ENCODE measurements around the gene NTRK2. TPM values are rescaled to one million over a fixed set of nuclear protein-coding genes. Genes with fewer than 3 reads are reported as not detected.

Gene NTRK2
- total RNA-seq, 1 donor from 2014 or later = 0.02 TPM

- no peak for DNase-seq (ENCODE audit: low spot score)
- Mint-ChIP-seq H3K9me3 (peaks cover 9% of the 10 kb centered on the region), H3K27me3 (ENCODE audit: insufficient read depth, low read depth) (peaks cover 5% of the 10 kb centered on the region), H3K4me3 (no peak overlapping the region), H3K36me3 (no peaks in the 10 kb centered on the region), H3K27ac (no peak overlapping the region), H3K4me1 (peaks cover 22% of the 10 kb centered on the region)
- Histone ChIP-seq H4K20me1 (ENCODE audit: low read depth) (no peaks in the 10 kb centered on the region), H3F3A (ENCODE audit: low read depth) (no peaks in the 10 kb centered on the region), H3K27ac (no peak overlapping the region), H3K4me3 (no peak overlapping the region), H3K27me3 (no peaks in the 10 kb centered on the region), H3K9me3 (ENCODE audit: low read depth) (no peaks in the 10 kb centered on the region), H2AFZ (replicated peaks) (no peak overlapping the region), H3K4me2 (no peak overlapping the region), H3K79me2 (ENCODE audit: low read depth) (no peaks in the 10 kb centered on the region), H3K9ac (no peak overlapping the region), H3K4me1 (peaks cover 8% of the 10 kb centered on the region), H3K36me3 (no peaks in the 10 kb centered on the region)
- TF ChIP-seq EZH2 (IDR thresholded peaks at IDR 0.05) = no peak
- TF ChIP-seq, protein P1, sequence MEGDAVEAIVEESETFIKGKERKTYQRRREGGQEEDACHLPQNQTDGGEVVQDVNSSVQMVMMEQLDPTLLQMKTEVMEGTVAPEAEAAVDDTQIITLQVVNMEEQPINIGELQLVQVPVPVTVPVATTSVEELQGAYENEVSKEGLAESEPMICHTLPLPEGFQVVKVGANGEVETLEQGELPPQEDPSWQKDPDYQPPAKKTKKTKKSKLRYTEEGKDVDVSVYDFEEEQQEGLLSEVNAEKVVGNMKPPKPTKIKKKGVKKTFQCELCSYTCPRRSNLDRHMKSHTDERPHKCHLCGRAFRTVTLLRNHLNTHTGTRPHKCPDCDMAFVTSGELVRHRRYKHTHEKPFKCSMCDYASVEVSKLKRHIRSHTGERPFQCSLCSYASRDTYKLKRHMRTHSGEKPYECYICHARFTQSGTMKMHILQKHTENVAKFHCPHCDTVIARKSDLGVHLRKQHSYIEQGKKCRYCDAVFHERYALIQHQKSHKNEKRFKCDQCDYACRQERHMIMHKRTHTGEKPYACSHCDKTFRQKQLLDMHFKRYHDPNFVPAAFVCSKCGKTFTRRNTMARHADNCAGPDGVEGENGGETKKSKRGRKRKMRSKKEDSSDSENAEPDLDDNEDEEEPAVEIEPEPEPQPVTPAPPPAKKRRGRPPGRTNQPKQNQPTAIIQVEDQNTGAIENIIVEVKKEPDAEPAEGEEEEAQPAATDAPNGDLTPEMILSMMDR (IDR thresholded peaks at IDR 0.05) = no peak
- no peak for TF ChIP-seq EZH2phosphoT487 (IDR thresholded peaks at IDR 0.05)
These were observed 326.5 kb downstream of the NTRK2 start for GRCh38 chr9:84996029-84996428.

GRCh38 chr9:84996716-84997115 is 327.2 kb downstream of the NTRK2 start:
- H3K27me3 Mint-ChIP-seq (ENCODE audit: insufficient read depth, low read depth) = peaks cover 5% of the 10 kb centered on the region
- H3K27ac ChIP-seq = no peak overlapping the region
- peaks cover 15% of the 10 kb centered on the region for H3K4me1 Mint-ChIP-seq

DNA sequence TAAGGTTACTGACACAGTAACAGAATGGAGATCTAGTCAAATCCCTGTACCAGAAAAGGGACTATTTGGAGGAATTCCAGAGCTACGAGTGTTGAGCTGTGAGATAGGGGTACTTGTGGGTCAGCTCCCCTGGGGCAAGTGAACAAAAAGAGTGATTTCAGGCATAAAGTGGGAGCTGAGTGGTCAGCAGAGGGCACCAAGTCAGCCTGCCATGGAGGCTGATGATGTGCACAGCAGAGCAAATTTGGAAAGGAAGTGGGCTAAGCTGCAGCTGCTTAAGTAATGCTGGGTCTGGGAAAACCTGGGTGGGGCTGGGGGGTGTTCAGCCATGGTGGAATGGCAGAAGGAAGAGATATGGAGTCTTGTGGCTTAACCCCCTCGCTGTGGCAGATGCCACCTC is 327.9 kb downstream of the NTRK2 start:
- no peaks in the 10 kb centered on the region for H3K36me3 Mint-ChIP-seq

More at GRCh38 chr9:84996716-84997115, 327.2 kb downstream of the NTRK2 start:
- H3K27ac Mint-ChIP-seq = no peak overlapping the region
- TF ChIP-seq, protein P1 (IDR thresholded peaks at IDR 0.05) = no peak
- TF ChIP-seq EZH2phosphoT487 (IDR thresholded peaks at IDR 0.05) (no peak), EZH2 (IDR thresholded peaks at IDR 0.05) (no peak)
- DNase-seq (ENCODE audit: low spot score) = no peak
- H3K9me3 ChIP-seq (ENCODE audit: low read depth) = no peaks in the 10 kb centered on the region
- no peak overlapping the region for H3K9ac ChIP-seq
- H3K27me3 ChIP-seq = no peaks in the 10 kb centered on the region
- no peak overlapping the region for H3K4me2 ChIP-seq
- H2AFZ ChIP-seq (replicated peaks) = no peak overlapping the region
- H3K4me3 ChIP-seq = no peak overlapping the region
- H3K9me3 Mint-ChIP-seq = peaks cover 12% of the 10 kb centered on the region
- no peaks in the 10 kb centered on the region for H3K36me3 Mint-ChIP-seq
- no peaks in the 10 kb centered on the region for H3F3A ChIP-seq (ENCODE audit: low read depth)
- H3K4me1 ChIP-seq = peaks cover 2% of the 10 kb centered on the region
- H3K79me2 ChIP-seq (ENCODE audit: low read depth) = no peaks in the 10 kb centered on the region
- no peaks in the 10 kb centered on the region for H4K20me1 ChIP-seq (ENCODE audit: low read depth)
- H3K36me3 ChIP-seq = no peaks in the 10 kb centered on the region
- no peak overlapping the region for H3K4me3 Mint-ChIP-seq

More for the DNA sequence above, 327.9 kb downstream of the NTRK2 start:
- Histone ChIP-seq H3K27me3 (no peaks in the 10 kb centered on the region), H3K4me3 (no peak overlapping the region), H3K4me2 (no peak overlapping the region), H3K27ac (no peak overlapping the region), H3K4me1 (no peaks in the 10 kb centered on the region), H3K79me2 (ENCODE audit: low read depth) (no peaks in the 10 kb centered on the region), H2AFZ (replicated peaks) (peak overlapping the region; percentile 13), H3F3A (ENCODE audit: low read depth) (no peaks in the 10 kb centered on the region), H3K9ac (no peak overlapping the region), H3K9me3 (ENCODE audit: low read depth) (no peaks in the 10 kb centered on the region), H4K20me1 (ENCODE audit: low read depth) (no peaks in the 10 kb centered on the region), H3K36me3 (no peaks in the 10 kb centered on the region)
- no peak overlapping the region for H3K4me3 Mint-ChIP-seq
- TF ChIP-seq, protein P1 (IDR thresholded peaks at IDR 0.05) = peak; percentile 23
- no peak for TF ChIP-seq EZH2phosphoT487 (IDR thresholded peaks at IDR 0.05)
- peaks cover 3% of the 10 kb centered on the region for H3K27me3 Mint-ChIP-seq (ENCODE audit: insufficient read depth, low read depth)
- peak overlapping the region; percentile 82 for H3K27ac Mint-ChIP-seq
- H3K4me1 Mint-ChIP-seq = peaks cover 9% of the 10 kb centered on the region
- H3K9me3 Mint-ChIP-seq = peaks cover 14% of the 10 kb centered on the region
- DNase-seq (ENCODE audit: low spot score) = peak; percentile 26

Data from neural progenitor cell (in vitro differentiated cells).